Measurements from ENCODE around the gene CRADD.

DNA sequence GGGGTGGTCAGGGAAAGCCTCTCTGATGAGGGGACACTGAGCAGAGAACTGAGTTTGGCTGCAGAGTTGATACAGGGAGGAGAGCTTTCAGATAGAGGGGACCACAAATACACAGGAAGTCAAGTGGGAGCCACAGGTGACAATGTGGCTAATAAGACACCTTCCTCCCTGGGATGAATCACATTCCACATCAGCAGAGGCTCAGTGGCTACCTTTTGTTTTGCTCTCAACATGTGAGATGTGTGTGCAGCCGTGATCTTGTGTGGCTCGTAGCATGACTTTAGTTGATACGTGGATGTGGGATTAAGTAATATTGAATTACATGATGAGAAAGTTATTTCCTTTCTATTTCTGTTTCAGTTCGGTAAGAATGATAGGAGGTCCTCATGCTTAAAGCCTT lies 7.5 kb downstream of the CRADD start:
- TF ChIP-seq CTCF (IDR thresholded peaks at IDR 0.05) (no peak), POLR2A (IDR thresholded peaks at IDR 0.05) (no peak)
